ENCODE data around the gene USP3.

DNA sequence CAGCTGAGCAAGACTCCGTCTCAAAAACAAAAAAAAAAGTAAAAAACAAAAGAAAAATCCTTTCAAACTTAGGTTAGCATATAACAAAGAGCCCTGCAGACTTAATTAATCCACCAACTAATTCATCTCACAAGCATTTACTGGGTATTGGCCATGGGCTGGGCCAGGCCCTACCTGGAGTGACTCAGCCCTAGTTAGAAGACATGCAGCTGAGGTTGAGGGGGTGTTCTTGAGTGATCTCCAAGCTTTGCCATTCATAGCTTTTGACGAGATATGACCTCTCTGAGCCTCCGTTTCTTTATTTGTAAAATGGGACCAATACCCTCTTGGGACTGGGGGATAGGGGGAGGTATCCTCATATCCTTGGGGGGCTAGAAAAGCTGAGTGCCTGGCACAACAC is 100.6 kb downstream of the USP3 start:
- TF ChIP-seq, protein P1, sequence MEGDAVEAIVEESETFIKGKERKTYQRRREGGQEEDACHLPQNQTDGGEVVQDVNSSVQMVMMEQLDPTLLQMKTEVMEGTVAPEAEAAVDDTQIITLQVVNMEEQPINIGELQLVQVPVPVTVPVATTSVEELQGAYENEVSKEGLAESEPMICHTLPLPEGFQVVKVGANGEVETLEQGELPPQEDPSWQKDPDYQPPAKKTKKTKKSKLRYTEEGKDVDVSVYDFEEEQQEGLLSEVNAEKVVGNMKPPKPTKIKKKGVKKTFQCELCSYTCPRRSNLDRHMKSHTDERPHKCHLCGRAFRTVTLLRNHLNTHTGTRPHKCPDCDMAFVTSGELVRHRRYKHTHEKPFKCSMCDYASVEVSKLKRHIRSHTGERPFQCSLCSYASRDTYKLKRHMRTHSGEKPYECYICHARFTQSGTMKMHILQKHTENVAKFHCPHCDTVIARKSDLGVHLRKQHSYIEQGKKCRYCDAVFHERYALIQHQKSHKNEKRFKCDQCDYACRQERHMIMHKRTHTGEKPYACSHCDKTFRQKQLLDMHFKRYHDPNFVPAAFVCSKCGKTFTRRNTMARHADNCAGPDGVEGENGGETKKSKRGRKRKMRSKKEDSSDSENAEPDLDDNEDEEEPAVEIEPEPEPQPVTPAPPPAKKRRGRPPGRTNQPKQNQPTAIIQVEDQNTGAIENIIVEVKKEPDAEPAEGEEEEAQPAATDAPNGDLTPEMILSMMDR (IDR thresholded peaks at IDR 0.05), result no peak
- TF ChIP-seq EZH2 (IDR thresholded peaks at IDR 0.05), result no peak
